GM12875 (cell line): ENCODE measurements around the gene TMEM271.

Source experiments
- H3K4me3 ChIP-seq: one replicate; pipeline ENCODE4 v1.5.1; 2011; ENCODE audit warnings: low read depth, low read length, control low read depth
- CTCF ChIP-seq: IDR thresholded peaks from 2 replicates; pipeline ENCODE4 v1.5.1; 2011; ENCODE audit warnings: low read depth, mild to moderate bottlenecking, control low read depth, inconsistent platforms, low read length, moderate library complexity, borderline replicate concordance; ENCODE audit not compliant: insufficient read depth

The TMEM271 gene, protein sequence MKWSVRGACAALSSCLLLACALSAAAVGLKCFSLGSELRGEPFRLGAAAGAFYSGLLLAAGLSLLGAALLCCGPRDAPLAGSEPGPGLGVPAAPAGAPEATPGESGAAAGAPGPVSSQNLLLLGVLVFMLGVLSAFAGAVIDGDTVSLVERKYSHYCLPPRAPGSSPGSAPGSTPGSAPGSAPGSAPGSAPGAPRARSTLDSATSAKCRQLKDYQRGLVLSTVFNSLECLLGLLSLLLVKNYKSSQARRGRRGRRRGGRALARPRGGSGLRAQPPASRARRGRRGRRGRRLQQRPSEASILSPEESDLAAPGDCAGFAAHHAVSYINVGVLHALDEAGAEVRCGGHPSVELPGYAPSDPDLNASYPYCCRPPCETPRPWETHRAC

GRCh38 chr4:576245-576821, at the start of gene TMEM271:
Gene TMEM271, minus strand, starts transcription at chr4:576295. Its CDS starts 233 bp downstream, at chr4:576062.
- TF ChIP-seq CTCF: no peak
- H3K4me3 ChIP-seq: no peak within 1 kb of the TSS

GRCh38 chr4:625631-626161, 49.6 kb upstream of the TMEM271 start:
- H3K4me3 ChIP-seq: no peak overlapping the region

GRCh38 chr4:624705-625590, 48.9 kb upstream of the TMEM271 start, which contains the start of gene PDE6B:
Gene PDE6B, plus strand, starts transcription at chr4:625573. Its CDS starts 54 bp downstream, at chr4:625627.
- TF ChIP-seq CTCF: no peak

More at GRCh38 chr4:625631-626161, 49.6 kb upstream of the TMEM271 start:
- TF ChIP-seq CTCF: no peak

GRCh38 chr4:623914-624566, 47.9 kb upstream of the TMEM271 start:
- TF ChIP-seq CTCF: no peak

More at GRCh38 chr4:624705-625590, 48.9 kb upstream of the TMEM271 start, which contains the start of gene PDE6B:
- no peak within 1 kb of the TSS for H3K4me3 ChIP-seq

DNA sequence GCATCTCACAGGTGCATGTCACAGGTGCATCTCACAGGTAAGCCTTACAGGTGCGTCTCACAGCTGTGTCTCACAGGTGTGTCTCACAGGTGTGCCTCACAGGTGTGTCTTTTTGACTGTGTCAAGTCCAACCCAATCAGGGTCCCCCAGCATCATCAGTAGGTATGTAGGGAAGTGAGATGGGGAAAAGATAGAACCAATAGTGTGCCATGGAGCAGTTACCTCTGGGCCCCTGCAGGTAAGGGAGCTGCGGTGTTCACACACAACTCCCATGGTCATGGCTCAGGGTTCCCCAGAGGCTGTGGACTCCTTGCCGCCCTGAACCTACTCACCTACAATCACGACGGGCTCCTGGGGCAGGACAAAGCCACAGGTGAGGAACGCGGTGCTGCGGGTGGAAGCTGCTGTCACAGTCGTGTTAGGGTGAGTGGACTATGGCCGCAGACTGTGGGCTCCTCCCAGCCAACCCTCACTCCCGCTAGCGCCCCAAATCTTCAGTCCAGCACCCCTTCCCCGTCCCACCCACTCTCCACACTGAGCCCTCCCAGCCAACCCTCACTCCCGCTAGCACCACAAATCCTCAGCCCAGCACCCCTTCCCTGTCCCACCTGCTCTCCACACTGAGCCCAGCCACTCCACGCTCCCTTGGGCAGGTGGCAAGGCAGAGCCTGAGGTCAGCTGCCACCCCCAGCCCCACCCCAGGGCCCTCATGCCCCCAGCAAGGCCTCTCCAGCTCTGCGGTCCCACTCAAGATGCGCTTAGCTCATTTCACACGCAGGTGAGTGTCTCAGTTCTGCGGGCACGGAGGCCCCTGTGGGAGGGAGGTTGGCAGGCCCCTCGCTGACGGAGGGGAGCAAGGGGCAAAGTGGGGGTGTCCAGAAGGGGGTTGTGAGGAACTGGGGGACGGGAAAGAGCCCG, 47.2 kb upstream of the TMEM271 start:
- H3K4me3 ChIP-seq: no peak overlapping the region
- no peak for TF ChIP-seq CTCF

More at GRCh38 chr4:623914-624566, 47.9 kb upstream of the TMEM271 start:
- H3K4me3 ChIP-seq: no peak overlapping the region
